ENCODE results near the gene DHRS13.

DHRS13 gene

GRCh38 chr17:28856028-28856574 lies 46.8 kb downstream of the DHRS13 start:
- DNase-seq, result no peak

- no peak for DNase-seq
Observed at GRCh38 chr17:28855336-28855679, 47.6 kb downstream of the DHRS13 start.

GRCh38 chr17:28854457-28855335 lies 48.2 kb downstream of the DHRS13 start, which contains the start of gene ERAL1:
TSS of gene ERAL1 (plus strand) at chr17:28855016. CDS start at chr17:28855035, 19 bp downstream.
- DNase-seq, result peak; percentile 91

- no peak for DNase-seq
Observed at GRCh38 chr17:28853295-28853694, 49.6 kb downstream of the DHRS13 start.

- no peak for DNase-seq
Observed at GRCh38 chr17:28849281-28849680, 53.6 kb downstream of the DHRS13 start.

- DNase-seq, result peak; percentile 63
Observed at GRCh38 chr17:28848667-28849066, 54.2 kb downstream of the DHRS13 start.

Data from activated CD4-positive, alpha-beta T cell treated with anti-CD3 and anti-CD28 coated beads, Interleukin-10, Interleukin-2, amounts not matched to agents 100 ng/mL and 50 ng/mL, durations not matched to agents 16 hours and 8 hours (primary cell).